ENCODE data around the gene INPP5A.

DNA sequence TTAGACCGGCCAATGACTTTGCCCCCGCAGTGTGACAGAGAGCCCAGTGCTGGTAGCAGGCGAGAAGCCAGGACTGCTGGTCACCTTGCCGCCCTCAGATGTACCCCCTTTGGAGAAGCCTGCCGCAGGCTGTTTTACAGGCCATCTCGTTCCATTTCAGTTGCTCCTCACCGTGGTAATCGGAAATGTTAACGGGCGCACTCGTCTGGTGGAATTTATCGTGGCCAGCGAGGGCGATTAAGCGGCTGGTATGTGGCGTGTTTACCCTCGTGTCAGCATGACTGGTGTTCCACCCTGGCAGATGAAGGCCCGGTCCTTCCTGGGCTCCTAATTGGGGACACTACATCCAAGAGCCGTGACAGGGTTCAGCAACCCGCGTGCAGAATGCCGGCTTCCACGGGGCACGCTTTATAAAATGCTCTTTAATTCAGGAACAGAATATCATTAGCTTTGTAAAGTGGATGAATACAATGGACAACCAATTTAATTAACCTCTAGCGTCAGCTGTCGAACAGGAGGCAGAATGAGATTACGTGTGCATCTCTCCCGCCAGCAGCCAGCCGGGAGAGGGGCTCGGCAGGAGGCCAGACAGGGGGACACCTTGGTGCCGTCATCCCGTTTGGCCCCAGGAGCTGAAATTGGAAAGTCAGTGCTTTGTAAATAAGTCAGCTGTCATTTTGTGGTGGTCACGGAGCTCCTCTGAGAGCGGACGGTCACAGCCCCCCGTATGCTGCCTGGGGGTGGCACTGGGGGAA, 140.1 kb downstream of the INPP5A start:
- TF ChIP-seq, protein P1, sequence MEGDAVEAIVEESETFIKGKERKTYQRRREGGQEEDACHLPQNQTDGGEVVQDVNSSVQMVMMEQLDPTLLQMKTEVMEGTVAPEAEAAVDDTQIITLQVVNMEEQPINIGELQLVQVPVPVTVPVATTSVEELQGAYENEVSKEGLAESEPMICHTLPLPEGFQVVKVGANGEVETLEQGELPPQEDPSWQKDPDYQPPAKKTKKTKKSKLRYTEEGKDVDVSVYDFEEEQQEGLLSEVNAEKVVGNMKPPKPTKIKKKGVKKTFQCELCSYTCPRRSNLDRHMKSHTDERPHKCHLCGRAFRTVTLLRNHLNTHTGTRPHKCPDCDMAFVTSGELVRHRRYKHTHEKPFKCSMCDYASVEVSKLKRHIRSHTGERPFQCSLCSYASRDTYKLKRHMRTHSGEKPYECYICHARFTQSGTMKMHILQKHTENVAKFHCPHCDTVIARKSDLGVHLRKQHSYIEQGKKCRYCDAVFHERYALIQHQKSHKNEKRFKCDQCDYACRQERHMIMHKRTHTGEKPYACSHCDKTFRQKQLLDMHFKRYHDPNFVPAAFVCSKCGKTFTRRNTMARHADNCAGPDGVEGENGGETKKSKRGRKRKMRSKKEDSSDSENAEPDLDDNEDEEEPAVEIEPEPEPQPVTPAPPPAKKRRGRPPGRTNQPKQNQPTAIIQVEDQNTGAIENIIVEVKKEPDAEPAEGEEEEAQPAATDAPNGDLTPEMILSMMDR (IDR thresholded peaks at IDR 0.05; ENCODE audit: low read depth, low read length, poor library complexity, severe bottlenecking), result no peak
- TF ChIP-seq EZH2phosphoT487 (IDR thresholded peaks at IDR 0.05; ENCODE audit: borderline replicate concordance, low read length), result no peak

All from DOHH2 (cell line).